HG03457 (cell line): ENCODE data around the gene ZC3H6.

Experiments
- ATAC-seq: cut with Tn5 transposase; IDR thresholded peaks from one replicate; pipeline ENCODE4 v1.9.1; 2021; ENCODE audit warnings: moderate number of reproducible peaks; ENCODE audit not compliant: unreplicated experiment

The ZC3H6 gene, protein sequence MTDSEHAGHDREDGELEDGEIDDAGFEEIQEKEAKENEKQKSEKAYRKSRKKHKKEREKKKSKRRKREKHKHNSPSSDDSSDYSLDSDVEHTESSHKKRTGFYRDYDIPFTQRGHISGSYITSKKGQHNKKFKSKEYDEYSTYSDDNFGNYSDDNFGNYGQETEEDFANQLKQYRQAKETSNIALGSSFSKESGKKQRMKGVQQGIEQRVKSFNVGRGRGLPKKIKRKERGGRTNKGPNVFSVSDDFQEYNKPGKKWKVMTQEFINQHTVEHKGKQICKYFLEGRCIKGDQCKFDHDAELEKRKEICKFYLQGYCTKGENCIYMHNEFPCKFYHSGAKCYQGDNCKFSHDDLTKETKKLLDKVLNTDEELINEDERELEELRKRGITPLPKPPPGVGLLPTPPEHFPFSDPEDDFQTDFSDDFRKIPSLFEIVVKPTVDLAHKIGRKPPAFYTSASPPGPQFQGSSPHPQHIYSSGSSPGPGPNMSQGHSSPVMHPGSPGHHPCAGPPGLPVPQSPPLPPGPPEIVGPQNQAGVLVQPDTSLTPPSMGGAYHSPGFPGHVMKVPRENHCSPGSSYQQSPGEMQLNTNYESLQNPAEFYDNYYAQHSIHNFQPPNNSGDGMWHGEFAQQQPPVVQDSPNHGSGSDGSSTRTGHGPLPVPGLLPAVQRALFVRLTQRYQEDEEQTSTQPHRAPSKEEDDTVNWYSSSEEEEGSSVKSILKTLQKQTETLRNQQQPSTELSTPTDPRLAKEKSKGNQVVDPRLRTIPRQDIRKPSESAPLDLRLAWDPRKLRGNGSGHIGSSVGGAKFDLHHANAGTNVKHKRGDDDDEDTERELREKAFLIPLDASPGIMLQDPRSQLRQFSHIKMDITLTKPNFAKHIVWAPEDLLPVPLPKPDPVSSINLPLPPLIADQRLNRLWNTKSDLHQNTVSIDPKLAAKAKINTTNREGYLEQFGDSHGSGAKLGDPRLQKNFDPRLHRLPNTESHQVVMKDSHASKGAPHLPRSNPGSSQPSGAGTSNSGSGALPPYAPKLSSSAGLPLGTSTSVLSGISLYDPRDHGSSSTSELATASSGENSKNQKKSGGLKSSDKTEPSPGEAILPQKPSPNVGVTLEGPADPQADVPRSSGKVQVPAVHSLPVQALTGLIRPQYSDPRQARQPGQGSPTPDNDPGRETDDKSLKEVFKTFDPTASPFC

DNA sequence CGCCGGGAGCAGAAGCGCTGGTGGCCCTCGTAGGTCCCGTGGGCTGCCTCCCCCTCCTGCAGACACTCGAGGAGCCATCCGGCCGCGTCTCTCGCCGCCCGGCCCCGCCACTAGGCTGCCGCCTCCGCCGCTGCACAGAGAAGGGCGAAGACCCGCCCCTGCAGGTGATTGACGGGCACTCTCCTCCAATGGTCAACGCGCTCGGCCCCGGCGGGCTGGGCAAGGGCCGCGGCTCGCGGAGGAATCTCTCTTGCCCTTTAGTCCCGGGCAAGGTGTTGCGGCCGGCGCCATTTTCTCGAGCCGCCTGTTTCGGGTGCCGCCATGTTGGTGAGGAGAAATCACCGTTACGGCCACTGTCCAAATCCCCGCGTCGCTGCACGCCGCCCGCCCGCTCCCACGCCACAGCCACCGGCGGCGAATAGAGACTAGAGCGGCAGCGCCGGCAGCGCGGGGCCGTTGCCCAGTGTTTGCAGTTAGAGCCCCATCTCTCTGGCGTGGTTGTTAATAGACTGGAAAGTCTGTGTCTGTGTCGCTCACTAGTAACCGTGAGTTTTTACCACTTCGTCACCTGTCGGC lies at the start of gene ZC3H6:
ZC3H6 (plus strand) TSS at position 287 of the 576 bp plus-strand sequence. CDS start 398 bp downstream, outside the sequence.
- peak; percentile 91 for ATAC-seq

GRCh38 chr2:112229348-112229747 lies 46.0 kb upstream of the ZC3H6 start:
- no peak for ATAC-seq

GRCh38 chr2:112230371-112230770 lies 45.0 kb upstream of the ZC3H6 start:
- no peak for ATAC-seq

DNA sequence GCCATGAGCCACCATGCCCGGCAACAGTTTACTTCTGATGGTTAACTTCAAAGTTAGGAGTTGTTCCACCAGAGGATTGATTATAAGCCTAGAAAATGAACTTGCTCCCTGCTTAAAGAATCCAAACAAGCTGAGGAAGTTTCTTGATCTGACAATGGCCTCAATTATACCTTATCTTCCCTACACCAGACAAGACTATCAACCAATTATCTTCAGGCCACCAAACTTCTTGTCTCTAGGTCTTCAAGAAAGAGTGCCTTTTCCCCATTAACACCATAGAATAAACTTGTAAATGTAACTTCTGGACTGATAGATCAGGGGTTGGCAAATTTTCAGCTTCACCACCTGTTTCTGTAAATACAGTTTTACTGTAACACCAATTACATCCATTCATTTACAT lies 35.5 kb upstream of the ZC3H6 start:
- no peak for ATAC-seq

GRCh38 chr2:112242384-112242783 lies 33.0 kb upstream of the ZC3H6 start:
- no peak for ATAC-seq

GRCh38 chr2:112243233-112243632 lies 32.2 kb upstream of the ZC3H6 start:
- ATAC-seq, result no peak

DNA sequence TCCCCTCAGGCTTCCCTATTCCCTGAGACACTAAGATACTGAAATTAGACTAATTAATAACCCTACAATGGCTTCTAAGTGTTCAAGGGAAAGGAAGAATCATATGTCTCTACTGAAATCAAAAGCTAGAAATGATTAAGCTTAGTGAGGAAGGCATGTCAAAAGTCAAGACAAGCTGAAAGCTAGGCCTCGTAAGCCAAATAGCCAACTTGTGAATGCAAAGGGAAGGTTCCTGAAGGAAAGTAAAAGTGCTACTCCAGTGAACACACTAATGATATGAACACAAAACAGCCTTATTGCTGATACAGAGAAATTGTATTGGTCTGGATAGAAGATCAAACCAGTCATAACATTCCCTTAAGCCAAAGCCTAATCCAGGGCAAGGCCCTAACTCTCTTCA lies 30.5 kb upstream of the ZC3H6 start:
- ATAC-seq, result no peak

DNA sequence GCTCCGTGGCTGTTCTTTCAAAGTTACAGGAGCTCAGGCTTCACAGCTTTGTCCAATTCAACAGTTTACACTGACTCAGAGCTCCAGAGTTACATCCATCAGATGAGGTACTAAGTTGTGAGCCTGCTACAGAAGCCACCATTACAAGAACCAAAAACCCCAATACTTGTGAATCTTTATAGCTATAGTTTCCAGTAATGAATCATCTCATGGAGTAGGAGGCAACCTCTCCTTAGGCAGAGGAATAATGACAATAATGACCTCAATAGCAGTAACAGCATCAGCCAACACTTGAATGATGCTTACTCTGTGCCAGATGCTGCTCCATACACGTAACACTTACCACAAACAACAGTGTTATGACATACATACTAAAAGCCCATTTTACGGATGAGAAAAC lies 24.1 kb upstream of the ZC3H6 start:
- no peak for ATAC-seq

- ATAC-seq, result no peak
Observed at GRCh38 chr2:112253261-112253815, 22.1 kb upstream of the ZC3H6 start.

GRCh38 chr2:112254466-112255240 lies 20.7 kb upstream of the ZC3H6 start, which contains the start of gene ZC3H8:
Gene ZC3H8 (minus strand): TSS chr2:112255042. CDS start chr2:112254981, 61 bp downstream.
- ATAC-seq, result peak; percentile 81

DNA sequence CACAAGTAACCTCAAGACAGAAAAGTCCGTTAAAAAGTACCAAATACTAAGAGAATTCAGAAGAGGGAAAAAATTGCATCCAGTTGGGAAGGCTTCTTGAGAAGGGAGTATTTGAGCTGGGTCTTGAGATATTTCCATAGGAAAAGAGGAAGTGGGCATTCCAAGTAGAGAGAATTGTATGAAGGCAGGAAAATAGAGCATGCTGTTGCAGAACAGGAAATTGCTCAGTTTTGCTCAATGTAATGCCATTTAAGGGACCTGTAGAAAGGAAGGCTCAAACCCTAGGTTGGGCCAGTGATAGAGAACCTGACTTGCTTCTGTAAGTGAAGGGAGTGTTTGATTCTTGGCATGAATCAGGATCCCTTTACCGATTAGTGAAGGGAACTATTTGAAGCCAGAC lies 19.5 kb upstream of the ZC3H6 start:
- ATAC-seq, result no peak

DNA sequence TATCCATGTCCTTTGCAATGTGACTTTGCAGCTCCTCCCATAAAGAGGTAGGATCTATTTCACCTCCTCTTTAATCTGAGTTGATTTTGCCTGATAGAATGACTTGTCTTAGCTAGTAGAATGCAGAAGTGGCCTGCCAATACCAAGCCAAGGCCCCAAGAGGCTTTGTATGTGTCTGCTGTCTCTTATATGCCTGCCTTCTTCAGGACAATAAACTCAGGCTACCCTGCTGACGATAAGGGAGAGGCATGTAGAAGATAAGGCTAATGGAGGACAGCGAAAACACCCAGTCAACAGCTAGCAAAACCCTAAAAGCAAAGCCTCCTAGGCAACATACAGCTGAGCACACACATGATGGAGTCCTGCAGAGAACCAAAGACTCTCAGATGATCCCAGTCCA lies 18.7 kb upstream of the ZC3H6 start:
- ATAC-seq, result no peak

DNA sequence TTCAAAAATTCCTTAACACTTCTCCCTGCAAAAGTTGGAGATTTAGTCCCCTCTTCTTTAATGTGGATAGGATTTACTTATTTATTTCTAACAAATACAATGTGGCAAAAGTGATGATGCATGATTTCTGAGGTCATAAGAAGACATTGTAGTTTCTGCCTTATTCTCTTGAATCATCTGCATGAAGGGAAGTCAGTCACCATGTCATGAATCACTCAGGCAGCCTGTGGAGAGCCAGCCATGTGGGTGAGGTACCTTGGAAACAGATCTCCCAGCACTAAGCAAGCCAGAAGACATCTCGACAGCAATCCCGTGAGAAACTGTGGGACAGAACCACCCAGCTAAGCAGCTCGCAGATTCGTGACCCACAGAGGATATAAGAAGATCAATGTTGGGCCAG lies 17.8 kb upstream of the ZC3H6 start:
- ATAC-seq, result no peak

GRCh38 chr2:112259509-112260294 lies 15.7 kb upstream of the ZC3H6 start:
- ATAC-seq, result no peak

GRCh38 chr2:112260295-112260625 lies 15.1 kb upstream of the ZC3H6 start:
- ATAC-seq, result no peak

GRCh38 chr2:112262876-112263275 lies 12.5 kb upstream of the ZC3H6 start:
- no peak for ATAC-seq

- ATAC-seq, result no peak
Observed at GRCh38 chr2:112268547-112268946, 6.8 kb upstream of the ZC3H6 start.

GRCh38 chr2:112272669-112273068 lies 2.7 kb upstream of the ZC3H6 start:
- ATAC-seq, result no peak

- no peak for ATAC-seq
Observed at GRCh38 chr2:112273349-112273748, 2.0 kb upstream of the ZC3H6 start.
